Activated naive CD8-positive, alpha-beta T cell treated with anti-CD3 and anti-CD28 coated beads, Interleukin-2, amount 50 U/mL, for 16 hours (primary cell): ENCODE data around the gene SCN3A.

ENCODE experiments used
- DNase-seq: peaks from one replicate; pipeline ENCODE4 v3.0.0-alpha.2; 2020; ENCODE audit warnings: low read depth, low spot score

SCN3A gene

DNA sequence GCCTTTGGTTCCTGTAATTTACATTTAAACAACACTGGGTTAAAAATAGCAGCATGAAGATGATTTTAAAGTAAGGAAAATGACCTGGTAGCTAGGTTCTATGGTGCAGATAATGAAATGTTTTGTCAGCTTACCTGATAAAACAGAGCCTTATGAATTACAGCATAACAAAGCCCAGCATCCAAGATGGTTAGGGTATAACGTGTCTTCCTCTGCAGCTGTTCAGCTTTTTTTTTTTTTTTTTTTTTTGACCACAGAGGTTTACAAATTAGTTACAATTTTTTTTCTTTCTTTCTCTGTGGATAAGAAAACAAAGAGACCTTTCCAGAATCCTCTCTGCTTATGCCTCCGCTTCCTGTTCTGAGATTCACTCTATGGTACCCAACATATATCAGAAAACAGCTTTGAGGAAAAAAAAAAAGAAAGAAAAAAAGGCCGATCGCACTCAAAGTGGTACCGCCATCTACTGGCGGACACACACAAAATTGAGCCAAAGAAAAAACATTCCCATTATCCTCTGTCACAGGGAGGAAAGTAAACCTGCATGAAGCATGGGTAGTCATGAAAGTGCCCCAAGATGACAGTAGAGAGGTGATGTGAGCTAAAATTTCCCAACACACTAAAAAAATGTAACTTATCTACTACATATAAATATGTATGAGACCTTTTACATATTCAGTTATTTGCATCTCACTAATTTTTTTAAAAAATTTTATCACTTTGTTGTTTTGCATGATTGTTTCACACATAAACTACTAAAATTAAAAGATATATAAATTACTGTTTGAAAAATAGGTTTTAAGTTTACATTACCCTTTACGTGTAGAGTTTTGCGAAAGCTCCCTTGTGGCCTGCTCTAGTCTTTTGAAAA lies at the start of gene SCN3A:
TSS of gene SCN3A (minus strand) at position 362 of the 871 bp plus-strand sequence. CDS start 27,656 bp downstream, outside the sequence.
- no peak for DNase-seq

DNA sequence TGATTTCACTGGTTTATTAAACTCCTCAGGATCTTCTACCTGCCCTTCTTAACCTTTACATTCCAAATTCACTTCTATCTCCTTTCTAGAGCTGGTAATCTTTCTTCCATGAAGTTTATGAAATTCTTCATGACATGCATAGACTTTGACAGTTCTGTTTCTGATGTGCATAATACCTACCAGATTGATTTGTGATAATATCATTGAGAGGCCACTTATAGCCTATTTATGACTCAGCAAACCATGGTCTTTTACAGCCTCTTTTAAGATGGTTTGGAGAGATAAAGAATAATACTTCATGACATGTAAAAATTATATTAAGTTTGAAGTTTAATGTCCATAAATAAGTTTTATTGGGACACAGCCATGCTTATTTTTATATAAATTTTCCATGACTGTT lies 49.3 kb upstream of the SCN3A start:
- no peak for DNase-seq

DNA sequence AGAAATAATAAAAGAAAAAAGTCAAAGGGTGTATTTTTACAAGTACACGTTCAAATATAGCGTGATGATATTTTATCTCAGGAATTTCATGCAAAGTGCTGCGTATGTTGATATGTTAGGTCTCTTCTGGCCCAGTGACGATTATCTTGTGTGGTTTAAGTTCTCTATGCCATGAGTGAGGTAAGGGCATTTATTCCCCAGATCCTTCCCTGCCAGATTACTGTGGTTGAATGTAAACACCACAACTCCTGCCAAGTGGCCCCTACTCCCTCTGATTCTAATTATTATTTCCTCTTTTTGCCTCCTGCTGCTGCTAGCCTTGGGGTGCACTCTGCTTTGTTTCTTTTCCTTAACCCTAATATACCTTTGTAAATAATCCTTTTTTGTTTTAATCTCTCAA lies 47.5 kb upstream of the SCN3A start:
- DNase-seq, result no peak

DNA sequence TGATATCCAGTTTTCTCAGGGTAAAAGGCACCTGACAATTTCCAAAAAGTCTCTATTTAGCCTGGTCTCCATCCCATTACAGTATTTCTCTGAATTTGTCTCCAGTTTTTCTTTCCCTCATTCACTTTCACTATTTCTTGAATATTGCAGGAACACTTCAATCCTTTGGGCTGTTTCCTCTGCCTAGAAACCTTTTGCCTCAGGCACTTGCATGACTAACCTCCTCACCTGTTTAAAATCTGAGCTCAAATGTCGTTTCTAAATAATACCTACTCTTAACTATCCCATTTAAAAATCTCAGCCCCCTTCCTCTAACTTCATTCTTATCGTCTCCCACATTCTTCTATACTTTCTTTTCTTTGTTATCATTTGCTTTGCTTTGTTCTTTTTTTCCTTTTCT lies 44.4 kb upstream of the SCN3A start:
- DNase-seq, result no peak

DNA sequence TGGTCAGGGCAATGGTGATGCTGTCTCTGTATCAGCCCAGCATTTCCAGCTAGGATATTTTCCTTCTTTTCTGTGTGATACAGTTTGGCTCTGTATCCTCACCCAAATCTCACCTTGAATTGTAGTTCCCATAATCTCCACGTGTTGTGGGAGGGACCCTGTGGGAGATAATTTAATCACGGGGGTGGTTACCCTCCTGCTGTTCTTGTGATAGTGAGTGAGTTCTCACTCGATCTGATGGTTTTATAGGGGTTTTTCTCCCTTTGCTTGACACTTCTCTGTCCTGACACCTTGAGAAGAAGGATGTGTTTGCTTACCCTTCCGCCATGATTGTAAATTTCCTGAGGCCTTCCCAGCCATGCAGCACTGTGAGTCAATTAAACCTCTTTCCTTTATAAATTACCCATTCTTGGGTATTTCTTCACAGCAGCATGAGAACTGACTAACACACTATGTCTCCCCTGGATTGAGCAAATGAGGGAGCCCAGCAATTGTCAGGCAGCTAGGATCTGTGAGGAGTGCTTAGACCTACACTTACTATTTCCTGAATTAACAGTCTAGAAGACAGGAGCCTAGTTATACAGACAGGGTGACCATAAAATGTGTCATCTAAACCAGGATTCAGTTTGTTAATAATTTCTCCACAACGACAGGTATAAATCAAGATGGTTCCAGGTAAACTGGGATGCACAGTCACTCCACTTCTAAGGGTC lies 41.4 kb upstream of the SCN3A start:
- no peak for DNase-seq

DNA sequence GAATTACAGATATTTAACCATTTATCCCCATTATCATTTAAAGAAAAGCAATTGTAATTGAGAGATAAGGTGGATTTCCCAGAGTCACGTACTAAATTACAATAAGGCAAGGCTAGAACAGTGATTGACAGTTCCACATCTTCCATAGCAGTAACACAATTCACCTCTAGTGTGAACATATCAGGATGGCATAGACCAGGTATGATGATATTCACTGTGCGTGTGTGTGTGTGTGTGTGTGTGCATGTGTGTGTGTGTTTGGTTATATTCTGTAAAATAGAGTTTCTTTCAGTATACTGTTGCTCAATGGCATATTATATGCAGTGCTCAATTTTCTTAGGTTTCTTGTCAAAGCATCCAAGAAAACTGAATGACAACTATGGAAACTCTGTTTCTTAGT lies 37.1 kb upstream of the SCN3A start:
- no peak for DNase-seq

DNA sequence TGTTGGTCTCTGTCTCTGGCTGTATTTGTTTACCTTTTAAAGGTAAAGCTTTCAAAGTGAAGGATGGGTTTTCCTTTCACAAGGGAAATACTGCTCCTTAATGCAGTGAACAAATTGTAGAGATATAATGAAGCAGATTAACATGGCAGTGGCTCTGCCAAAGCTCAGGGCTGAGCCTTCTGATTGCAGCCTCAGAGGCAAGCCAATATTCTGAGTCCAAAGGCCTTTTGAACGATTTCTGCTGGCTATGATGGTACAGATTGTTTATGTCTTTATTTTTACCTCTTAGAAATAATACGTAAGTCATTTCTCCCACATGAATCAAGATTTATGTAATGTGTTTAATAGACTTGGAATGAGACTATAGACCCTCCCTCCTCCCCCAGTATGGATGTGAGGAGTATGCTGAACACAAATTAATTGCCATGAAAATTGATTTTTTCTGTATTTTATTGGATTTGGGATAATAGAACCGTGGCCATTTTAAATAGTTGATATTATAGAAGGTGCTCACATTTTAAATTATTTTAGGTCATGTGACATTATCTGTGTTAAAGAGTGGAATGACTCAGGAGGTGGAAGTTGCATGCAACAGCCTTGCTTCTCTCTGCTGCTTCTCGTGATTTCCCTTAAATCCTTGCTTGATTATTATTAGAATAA lies 36.1 kb upstream of the SCN3A start:
- DNase-seq, result no peak

DNA sequence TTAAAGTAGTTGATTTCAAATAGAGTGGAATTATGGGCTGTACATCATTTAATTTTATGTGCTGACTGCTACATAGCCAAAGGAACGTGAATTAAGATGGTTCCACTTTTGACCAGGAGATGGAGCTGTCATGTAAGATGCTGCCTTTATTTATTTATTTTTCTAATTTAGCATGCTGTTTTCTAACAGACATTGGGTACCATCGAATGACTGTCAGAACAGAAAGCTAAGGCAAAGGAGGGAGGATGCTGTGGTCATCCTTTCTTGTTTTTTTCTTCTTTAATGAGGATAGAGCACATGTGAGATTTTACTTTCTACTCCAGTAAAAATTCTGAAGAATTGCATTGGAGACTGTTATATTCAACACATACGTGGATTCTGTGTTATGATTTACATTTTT lies 35.4 kb upstream of the SCN3A start, which contains the start of gene SCN2A:
TSS of gene SCN2A (plus strand) at position 185 of the 400 bp plus-strand sequence. CDS start 56,410 bp downstream, outside the sequence.
- no peak for DNase-seq

DNA sequence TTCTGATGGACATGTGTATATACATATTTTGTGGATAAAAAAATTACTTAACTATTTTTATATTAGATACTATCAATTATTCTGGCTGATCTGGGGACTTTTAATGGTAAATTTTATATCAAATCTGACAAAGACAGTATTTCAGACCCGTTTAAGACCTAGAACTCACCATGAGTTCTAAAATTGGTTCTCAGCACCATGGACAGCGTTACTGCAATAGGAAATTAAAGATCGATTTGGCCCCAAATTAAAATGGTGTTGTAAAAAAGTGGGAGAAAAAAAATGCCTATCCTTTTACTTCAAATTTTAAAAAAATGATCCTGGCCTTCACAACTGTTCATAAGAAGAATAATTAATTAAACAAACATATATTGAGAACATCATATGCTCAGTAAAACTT lies 34.4 kb upstream of the SCN3A start:
- DNase-seq, result no peak

DNA sequence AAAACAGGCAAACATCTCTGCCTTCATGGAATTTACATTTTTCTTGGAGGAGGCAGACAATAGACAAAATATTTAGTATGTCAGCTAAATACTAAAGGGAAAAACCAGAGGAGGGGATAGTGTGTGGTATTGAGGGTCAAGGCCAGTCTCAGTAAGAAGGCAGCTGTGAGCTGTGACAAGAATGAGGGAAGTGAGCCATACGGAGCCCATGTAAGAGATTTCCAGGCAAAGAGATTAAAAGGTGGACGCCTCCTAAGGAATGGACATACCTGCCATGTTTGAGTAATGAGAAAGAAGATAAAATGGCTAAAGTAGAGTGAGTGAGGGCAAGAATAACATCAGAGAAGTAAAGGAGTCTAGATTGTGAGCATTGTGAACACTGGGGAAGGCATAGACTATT lies 33.2 kb upstream of the SCN3A start:
- DNase-seq, result no peak

DNA sequence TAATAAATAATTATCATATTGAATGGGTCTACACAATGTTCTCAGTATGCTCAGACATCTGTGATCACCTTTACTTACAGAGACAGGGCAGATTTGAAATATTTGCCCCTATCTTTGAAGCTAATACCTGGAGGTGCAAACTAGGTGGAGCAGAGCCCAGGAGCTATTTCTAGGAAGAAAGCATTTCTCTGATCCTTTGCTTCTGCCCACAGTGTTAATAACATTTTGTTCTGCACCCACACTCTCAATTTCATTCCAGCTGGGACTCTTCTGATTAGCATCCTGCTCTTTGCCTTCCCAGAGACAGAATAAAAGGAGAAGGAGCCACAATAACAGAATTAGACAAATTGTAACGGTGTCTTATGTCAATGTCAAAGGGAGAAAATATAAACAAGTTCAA lies 23.7 kb upstream of the SCN3A start:
- DNase-seq, result no peak

DNA sequence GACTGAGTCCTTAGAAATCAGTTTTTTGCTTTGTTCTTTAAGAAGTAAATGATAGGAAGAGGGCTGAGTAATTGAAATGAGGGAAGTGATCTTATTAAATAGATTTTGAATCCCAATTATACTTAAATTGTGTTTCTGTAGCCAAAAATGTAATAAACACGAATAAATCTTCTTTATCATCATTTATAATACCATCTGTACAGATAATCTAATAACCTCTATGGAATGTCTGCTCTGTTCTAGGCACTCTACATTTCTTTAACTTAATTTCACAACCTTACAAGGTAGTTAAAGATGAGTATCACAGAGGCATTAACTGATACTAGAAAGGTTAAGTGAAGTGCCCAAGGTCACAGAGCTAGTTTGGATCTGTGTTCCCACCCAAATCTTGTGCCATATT lies 21.1 kb upstream of the SCN3A start:
- DNase-seq, result no peak

DNA sequence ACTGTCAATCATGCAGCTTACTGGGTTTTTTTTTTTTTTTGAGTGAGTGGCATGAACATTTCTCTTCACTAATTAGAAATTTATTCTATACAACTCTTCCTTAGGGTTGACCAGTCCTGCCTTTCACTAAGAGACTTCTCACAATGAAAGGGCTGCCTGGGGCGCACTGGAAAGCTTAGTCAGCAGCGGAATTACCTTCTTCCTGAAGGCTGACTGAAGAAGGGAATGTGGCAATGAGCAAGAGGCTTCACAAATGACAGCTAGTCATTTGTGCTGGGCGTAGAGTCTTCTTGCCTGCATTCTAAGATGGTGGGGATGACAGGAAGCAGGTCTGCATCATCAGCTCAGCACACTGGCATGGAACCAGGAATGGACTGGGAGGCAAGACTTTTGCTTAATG lies 15.6 kb upstream of the SCN3A start:
- DNase-seq, result no peak

DNA sequence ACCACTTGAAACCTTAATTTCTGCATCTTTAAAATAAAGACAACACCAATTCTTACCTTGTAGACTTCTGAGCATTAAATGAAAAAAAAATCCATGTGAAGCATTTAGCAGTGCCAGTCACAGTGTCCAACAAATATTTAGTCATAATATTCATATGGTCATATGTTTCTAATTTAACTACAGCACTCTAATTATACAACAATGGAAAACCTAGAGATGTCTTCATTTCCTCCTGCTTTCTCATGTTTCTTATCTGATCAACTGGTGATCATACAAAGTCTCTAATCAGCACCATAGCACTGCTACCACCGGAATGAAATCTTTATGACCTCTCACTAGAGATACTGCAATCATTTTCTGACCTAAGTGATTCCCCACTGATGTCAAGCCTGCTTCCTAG lies 10.2 kb upstream of the SCN3A start:
- DNase-seq, result no peak

DNA sequence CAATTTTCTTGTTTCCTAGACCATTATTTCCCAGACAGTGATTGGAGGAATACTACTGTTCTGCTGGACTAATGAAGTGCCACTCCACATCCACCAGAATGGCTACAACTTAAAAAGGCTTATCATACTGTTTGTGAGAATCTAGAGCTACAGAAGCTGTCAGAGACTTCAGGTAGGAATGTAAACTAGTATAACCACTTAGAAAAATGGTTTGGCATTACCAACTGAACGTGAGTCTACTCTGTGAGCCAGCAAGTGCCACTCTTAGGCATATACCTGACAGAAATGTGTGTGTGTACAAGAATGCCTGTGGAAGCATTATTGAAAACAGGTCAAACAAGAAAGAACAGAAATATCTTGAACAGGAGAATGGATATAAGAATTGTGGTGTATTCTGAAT lies 4.2 kb upstream of the SCN3A start:
- DNase-seq, result no peak

DNA sequence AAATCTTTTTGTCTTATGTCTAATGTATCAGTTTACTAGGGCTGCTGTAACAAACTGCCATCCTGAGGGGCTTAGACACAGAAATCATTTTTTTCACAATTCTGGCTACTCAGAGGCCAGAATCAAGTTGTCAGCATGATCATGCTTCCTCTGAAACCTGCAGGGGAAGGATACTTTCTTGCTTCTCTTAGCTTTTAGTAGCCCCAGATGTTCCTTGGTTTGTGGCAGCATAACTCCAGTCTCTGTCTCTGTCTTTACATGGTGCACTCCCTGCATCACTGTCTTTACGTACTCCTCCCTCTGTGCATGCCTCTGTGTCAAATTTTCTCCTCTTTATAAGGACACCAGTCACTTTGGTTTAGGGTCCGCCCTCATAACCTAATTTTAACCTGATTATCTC lies 2.0 kb upstream of the SCN3A start:
- DNase-seq, result no peak

DNA sequence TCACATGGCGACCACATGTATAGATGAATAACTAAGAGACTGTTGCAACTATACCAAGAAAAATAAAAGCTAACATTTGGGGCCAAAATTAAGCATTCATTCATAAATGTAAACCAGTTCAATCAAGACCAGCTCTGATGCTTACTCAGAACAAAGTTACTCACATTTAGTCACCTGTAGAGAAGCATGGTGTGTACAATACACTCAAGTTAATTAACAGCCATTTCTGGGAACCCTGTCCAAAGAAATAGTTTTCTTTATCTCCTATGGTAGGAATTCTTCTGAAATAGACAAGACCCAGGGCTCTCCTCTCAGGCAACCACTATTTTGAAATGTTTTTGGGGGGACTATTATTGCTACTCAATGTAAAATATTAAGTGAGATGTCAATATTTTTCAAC lies 1.6 kb downstream of the SCN3A start:
- no peak for DNase-seq

DNA sequence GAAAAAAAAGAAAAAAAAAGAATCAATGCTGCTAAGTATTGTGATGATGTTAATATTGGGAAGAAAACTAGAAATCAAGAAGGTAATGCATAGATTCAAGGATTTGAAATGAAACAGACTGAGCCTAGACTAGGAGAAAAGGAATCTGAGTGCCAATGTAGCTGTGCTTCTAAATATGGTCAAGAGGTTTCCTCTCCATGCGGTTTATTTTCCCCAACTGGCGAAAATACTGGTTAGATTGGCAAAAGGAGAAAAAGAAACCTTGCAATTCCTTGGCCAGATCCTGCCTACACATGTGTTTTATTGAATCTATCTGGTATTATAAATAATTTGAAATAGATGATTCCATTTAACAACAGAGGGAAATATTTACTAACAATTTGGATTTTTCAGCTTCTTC lies 5.7 kb downstream of the SCN3A start:
- DNase-seq, result no peak

DNA sequence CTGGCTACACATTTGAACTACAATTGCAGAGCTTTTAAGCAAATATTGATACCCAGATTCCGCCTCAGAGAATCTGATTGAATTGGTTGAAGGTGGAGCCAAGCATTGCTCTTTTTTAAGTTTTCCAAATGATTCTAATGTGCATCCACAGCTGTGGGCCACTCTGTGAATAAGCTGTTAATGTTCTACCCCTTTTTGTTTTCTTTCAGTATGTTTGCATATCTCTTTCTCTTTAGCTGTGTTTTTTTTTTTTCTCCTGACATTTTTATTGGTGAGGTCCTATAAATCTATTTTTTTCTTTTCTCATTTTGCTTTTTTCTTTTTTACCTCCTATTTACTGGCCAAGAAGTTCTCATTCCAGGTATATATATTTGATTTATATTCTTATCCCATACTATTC lies 6.5 kb downstream of the SCN3A start:
- DNase-seq, result no peak

DNA sequence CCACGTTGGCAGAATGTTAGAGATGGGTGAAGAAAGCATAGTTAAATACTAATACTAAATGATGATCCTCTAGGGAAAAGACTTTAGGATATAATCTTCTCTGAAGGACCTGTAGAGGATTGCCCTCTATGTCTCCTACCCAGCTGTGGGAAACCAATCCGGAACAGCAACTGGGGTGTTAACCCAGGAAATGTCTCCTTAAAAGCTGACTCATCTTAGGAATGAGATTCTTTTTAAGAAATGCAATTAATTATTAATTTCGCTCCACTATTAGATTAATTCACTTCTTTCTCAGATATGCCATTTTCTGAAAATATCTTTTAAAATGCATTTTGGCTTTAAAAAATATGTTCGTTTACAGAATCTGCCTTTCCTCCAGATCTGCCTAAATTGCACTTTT lies 7.4 kb downstream of the SCN3A start:
- no peak for DNase-seq

DNA sequence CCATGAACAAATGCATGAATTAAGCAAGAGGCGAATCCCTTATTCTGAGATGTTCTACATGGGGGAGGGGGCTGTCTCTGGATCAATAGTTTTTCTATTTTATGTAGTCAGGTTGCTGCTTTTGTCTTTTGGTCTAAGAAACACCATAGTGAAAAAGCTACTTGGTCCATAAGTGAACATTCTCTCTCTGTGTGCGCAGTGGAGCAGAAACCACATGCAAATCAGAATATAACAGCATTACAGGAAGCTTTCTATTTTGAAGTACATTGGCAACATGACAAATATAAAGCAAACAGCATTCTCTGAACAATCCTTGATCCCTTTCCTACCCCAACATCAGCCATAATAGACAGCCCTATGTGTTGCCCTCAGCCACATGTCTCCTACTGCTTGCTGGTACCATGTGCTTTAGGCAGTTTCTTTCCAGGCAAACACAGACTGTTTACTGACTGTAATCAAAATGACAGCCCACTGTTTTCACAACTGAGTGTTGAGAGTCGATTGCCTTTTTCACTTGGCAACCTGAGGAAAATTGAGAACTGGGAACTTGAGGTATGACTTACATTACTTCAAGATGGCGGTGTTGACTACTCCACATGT lies 10.6 kb downstream of the SCN3A start:
- DNase-seq, result no peak

DNA sequence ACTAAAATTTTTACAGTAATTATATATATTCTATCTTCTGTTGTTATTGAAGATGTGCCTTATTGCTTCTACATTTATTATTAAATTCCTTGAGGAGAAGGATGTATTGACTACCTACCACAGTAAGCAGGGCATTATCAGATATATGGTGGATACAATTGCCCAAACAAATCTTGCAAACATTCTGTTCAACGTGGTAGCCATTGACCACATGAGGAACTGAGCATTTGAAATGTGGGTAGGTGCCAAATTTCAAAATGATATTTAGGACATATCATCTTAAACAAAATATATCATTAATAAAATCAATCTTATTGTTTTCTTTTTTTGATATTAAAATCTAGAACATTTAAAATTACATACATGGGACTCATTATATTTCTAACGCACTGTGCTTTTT lies 11.1 kb downstream of the SCN3A start:
- DNase-seq, result no peak
